Gastroesophageal sphincter (tissue), 4 donors: Measurements from ENCODE around the gene ARID5B. TPM values are rescaled to one million over a fixed set of nuclear protein-coding genes. Genes with fewer than 3 reads are reported as not detected.

ENCODE experiments used
- ATAC-seq: fragments of 150-250 bp; one replicate; pipeline ENCODE4 v1.9.1; 2016; ENCODE audit warnings: mild to moderate bottlenecking, moderate library complexity
- H3K27ac ChIP-seq, 4 donors: fragments of 200-600 bp; sonication (generic) in 3 of 4; 1 replicate in 3 of 4; 2 replicates in 1 of 4; pipeline ENCODE4 v1.5.1; 2016 to 2019
- H3K27me3 ChIP-seq: fragments of 200-600 bp; sonication (generic); one replicate; pipeline ENCODE4 v1.5.1; 2019
- H3K36me3 ChIP-seq, 2 donors: fragments of 200-600 bp; sonication (generic); one replicate each; pipeline ENCODE4 v1.5.1; 2019; ENCODE audit warnings: control low read depth in 1 of 2
- H3K4me1 ChIP-seq, 3 donors: fragments of 200-600 bp; sonication (generic); 1 replicate in 2 of 3; 2 replicates in 1 of 3; pipeline ENCODE4 v1.5.1; 2016 to 2019; ENCODE audit warnings: control low read depth in 2 of 3
- H3K4me3 ChIP-seq, 2 donors: fragments of 200-600 bp; sonication (generic); one replicate each; pipeline ENCODE4 v1.5.1; 2019; ENCODE audit warnings: mild to moderate bottlenecking in 1 of 2, moderate library complexity in 1 of 2
- H3K9me3 ChIP-seq, 3 donors: fragments of 200-600 bp; sonication (generic); one replicate each; pipeline ENCODE4 v1.5.1; 2017 to 2019; ENCODE audit warnings: control low read depth in 2 of 3
- CTCF ChIP-seq, 4 experiments: fragments of 200-600 bp in 2 of 4; fragments of 450-650 bp in 2 of 4; sonication (generic) in 1 of 4; IDR thresholded peaks; one replicate each; pipeline ENCODE4 v1.5.1; 2017 to 2019; ENCODE audit warnings: antibody characterized with exemption in 4 of 4, mild to moderate bottlenecking in 2 of 4, moderate library complexity in 2 of 4
- EP300 ChIP-seq: sonication (generic); formaldehyde crosslinking; IDR thresholded peaks from one replicate; pipeline ENCODE4 v1.6.1; 2017; ENCODE audit warnings: antibody characterized with exemption, mild to moderate bottlenecking
- POLR2A ChIP-seq, 2 donors: fragments of 450-650 bp; IDR thresholded peaks; one replicate each; pipeline ENCODE4 v1.6.1; 2017; ENCODE audit warnings: antibody characterized with exemption in 2 of 2, mild to moderate bottlenecking in 2 of 2, moderate library complexity in 1 of 2
- POLR2AphosphoS5 ChIP-seq: sonication (generic); formaldehyde crosslinking; IDR thresholded peaks from one replicate; pipeline ENCODE4 v1.6.1; 2017; ENCODE audit warnings: antibody characterized with exemption
- WGBS, 2 donors: methylation state at CpG; one replicate each; pipeline ENCODE4 v1.1.5; 2018; ENCODE audit warnings: low coverage in 1 of 2; 5-methylcytosine and 5-hydroxymethylcytosine counted together
- total RNA-seq, 4 donors: library from RNA; depleted of rRNA; stranded (reverse); fragments of >200 nt; gene quantifications; one replicate each; pipeline ENCODE4 v1.1.0, GENCODE V29; 2016

The ARID5B gene
- total RNA-seq, 4 donors from 2014 or later: 34.7 to 81.4 (median 62.5) TPM

GRCh38 chr10:62037166-62037831 lies 135.8 kb downstream of the ARID5B start:
- Histone ChIP-seq H3K27me3 (no peaks in the 10 kb centered on the region), H3K36me3 (no peaks in the 10 kb centered on the region), H3K4me3 (no peak overlapping the region), H3K27ac (peak overlapping the region; percentile 41 to 79 (median 74)), H3K9me3 (no peaks in the 10 kb centered on the region), H3K4me1 (peaks cover 19 to 59% (median 22%) of the 10 kb centered on the region in 3 donors)
- 18 to 33% methylated on average over 4 to 8 of the region's 8 CpGs for WGBS, 2 donors
- TF ChIP-seq CTCF (IDR thresholded peaks at IDR 0.05) (no peak), POLR2AphosphoS5 (no peak), EP300 (no peak), POLR2A (IDR thresholded peaks at IDR 0.05) (no peak)
- ATAC-seq: peak; percentile 62

- Histone ChIP-seq H3K27ac (peak overlapping the region; percentile 41 to 79 (median 74)), H3K36me3 (no peaks in the 10 kb centered on the region), H3K4me3 (no peak overlapping the region), H3K4me1 (peaks cover 19 to 59% (median 22%) of the 10 kb centered on the region in 3 donors), H3K27me3 (no peaks in the 10 kb centered on the region), H3K9me3 (no peaks in the 10 kb centered on the region)
- TF ChIP-seq CTCF (IDR thresholded peaks at IDR 0.05): no peak
- no peak for TF ChIP-seq POLR2AphosphoS5
- TF ChIP-seq POLR2A (IDR thresholded peaks at IDR 0.05): no peak
- no peak for TF ChIP-seq EP300
- no peak for ATAC-seq
Measured at GRCh38 chr10:62037890-62038608, 136.6 kb downstream of the ARID5B start.

GRCh38 chr10:62038609-62039190 lies 137.2 kb downstream of the ARID5B start:
- H3K4me3 ChIP-seq: peak overlapping the region in 1 of 2 donors; percentile 19
- ATAC-seq: peak; percentile 49
- 0 to 5% methylated on average over 7 to 9 of the region's 9 CpGs for WGBS, 2 donors
- peaks cover 19 to 59% (median 22%) of the 10 kb centered on the region in 3 donors for H3K4me1 ChIP-seq
- H3K9me3 ChIP-seq: no peaks in the 10 kb centered on the region
- no peaks in the 10 kb centered on the region for H3K36me3 ChIP-seq
- no peaks in the 10 kb centered on the region for H3K27me3 ChIP-seq
- peak overlapping the region; percentile 25 to 79 (median 74) for H3K27ac ChIP-seq
- TF ChIP-seq CTCF (IDR thresholded peaks at IDR 0.05) (peak; percentile 81 to 91 (median 88)), POLR2A (IDR thresholded peaks at IDR 0.05) (no peak), EP300 (no peak), POLR2AphosphoS5 (no peak)

GRCh38 chr10:62039954-62040353 lies 138.5 kb downstream of the ARID5B start:
- 53 to 56% methylated on average over 1 of the region's 1 CpG for WGBS, 2 donors
- Histone ChIP-seq H3K4me1 (peaks cover 19 to 58% (median 22%) of the 10 kb centered on the region in 3 donors), H3K9me3 (no peaks in the 10 kb centered on the region), H3K4me3 (no peak overlapping the region), H3K27me3 (no peaks in the 10 kb centered on the region), H3K27ac (peak overlapping the region in 2 of 4 donors; percentile 11 to 77), H3K36me3 (no peaks in the 10 kb centered on the region)
- TF ChIP-seq POLR2A (IDR thresholded peaks at IDR 0.05): no peak
- no peak for TF ChIP-seq EP300
- TF ChIP-seq CTCF (IDR thresholded peaks at IDR 0.05): no peak
- no peak for TF ChIP-seq POLR2AphosphoS5
- ATAC-seq: no peak
